Measurements from ENCODE around the gene TTL.
A peak's percentile ranks its signal among the peaks of the same experiment; 100 is the strongest.
"Not testable (repeated sequence)": the region's sequence is repeated elsewhere in the genome, so short reads cannot be mapped to it uniquely, and the experiment has no call there.

The TTL gene

DNA sequence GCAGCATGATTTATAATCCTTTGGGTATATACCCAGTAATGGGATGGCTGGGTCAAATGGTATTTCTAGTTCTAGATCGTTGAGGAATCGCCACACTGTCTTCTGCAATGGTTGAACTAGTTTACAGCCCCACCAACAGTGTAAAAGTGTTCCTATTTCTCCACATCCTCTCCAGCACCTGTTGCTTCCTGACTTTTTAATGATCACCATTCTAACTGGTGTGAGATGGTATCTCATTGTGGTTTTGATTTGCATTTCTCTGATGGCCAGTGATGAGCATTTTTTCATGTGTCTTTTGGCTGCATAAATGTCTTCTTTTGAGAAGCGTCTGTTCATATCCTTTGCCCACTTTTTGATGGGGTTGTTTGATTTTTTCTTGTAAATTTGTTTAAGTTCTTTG lies 42.3 kb downstream of the TTL start:
- DNase-seq, result not testable (repeated sequence)

GRCh38 chr2:112528541-112528940 lies 46.6 kb downstream of the TTL start:
- DNase-seq, result no peak

- DNase-seq, result no peak
These were observed 47.8 kb downstream of the TTL start for GRCh38 chr2:112529757-112530156.

- no peak for DNase-seq
These were observed 48.8 kb downstream of the TTL start for GRCh38 chr2:112530728-112531127.

DNA sequence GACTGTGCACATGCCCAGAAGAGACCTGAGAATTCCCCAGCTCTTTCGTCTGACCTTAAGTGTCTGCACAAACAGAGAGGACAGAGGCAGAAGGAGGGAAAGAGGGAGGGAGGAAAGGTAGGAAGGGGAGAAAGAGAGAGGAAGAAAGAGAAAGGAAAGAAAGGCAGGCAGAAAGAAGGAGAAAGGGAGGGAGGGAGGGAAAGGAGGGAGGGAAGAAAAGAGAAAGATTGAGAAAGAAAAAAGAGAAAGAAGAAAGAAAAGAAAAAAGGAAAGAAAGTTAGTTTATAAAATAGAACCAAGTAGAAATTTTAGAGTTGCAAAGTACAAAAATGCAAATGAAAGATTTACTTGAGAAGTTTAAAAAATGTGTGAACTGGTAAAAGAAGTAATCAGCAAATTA lies 52.9 kb downstream of the TTL start:
- DNase-seq, result no peak

DNA sequence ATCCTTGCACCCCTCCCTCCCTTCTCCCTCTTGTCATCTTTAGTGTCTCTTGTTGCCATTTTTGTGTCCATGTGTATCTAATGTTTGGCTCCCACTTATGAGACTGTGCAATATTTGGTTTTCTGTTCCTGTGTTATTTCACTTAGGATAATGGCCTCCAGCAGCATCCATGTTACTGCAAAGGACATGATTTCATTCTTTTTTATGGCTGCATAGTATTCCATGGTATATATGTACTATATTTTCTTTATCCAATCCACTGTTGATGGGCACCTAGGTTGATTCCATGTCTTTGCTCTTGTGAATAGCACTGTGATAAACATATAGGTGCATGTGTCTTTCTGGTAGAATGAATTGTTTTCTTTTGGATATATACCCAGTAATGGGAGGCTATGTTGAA lies 54.7 kb downstream of the TTL start:
- DNase-seq, result not testable (repeated sequence)

DNA sequence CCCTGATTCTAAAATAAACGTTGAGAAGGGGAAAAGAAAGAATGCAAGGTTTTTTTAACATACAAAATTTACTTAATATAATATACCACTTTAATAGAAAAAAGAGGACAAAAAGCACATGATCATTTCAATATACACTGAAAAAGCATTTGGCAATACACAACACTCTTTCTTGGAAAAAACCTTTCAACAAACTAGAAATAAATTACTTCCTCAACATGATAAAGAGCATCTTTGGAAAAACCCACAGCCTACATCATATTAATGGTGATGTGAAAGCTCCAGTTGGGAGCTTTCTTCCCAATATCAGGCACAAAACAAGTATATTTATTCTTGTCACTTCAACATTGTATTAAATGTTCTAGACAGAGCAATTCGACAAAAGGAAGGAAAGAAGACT lies 57.4 kb downstream of the TTL start:
- DNase-seq, result no peak

DNA sequence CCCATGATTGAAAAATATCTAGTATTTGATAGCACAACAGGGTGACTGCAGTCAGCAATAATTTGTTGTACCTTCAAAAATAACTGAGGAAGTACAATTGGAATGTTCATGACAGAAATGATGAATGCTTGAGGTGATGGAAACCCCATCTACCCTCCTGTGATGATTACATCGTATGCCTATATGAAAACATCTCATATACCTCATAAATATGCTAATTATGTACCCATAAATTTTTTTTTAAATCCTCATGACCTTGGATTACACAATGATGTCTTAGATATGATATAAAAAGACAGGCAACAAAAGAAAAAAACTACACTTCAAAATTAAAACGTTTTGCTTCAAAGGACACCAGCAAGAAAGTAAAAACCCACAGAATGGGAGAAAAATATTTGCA lies 59.0 kb downstream of the TTL start:
- no peak for DNase-seq

- DNase-seq, result peak; percentile 64
These were observed 59.6 kb downstream of the TTL start for GRCh38 chr2:112541315-112542122.

GRCh38 chr2:112542123-112542983 lies 60.4 kb downstream of the TTL start, which contains the start of gene POLR1B:
Gene POLR1B, plus strand, starts transcription at chr2:112542465. Its CDS starts 30 bp downstream, at chr2:112542495.
- DNase-seq, result peak; percentile 61

- no peak for DNase-seq
These were observed 61.2 kb downstream of the TTL start for GRCh38 chr2:112542984-112543661.

DNA sequence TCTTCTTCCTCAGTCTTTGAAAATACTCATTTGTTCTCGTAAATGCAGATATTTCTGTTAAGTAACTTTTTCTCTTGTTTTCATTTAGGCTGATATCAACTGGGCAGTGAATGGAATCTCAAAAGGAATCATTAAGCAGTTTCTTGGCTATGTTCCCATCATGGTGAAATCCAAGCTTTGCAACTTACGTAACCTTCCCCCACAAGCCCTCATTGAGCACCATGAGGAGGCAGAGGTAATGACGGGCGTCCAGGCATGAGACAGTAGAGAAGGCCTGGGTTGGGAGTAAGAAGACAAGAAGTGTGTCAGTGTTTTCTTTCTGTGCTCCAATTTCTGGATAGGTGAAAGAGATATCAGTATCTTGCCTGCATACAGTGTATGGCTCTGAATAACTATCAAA lies 65.4 kb downstream of the TTL start:
- no peak for DNase-seq

- DNase-seq, result no peak
These were observed 67.0 kb downstream of the TTL start for GRCh38 chr2:112548980-112549379.

GRCh38 chr2:112566104-112566503 lies 84.1 kb downstream of the TTL start:
- DNase-seq, result no peak

GRCh38 chr2:112566508-112566907 lies 84.6 kb downstream of the TTL start:
- not testable (repeated sequence) for DNase-seq

DNA sequence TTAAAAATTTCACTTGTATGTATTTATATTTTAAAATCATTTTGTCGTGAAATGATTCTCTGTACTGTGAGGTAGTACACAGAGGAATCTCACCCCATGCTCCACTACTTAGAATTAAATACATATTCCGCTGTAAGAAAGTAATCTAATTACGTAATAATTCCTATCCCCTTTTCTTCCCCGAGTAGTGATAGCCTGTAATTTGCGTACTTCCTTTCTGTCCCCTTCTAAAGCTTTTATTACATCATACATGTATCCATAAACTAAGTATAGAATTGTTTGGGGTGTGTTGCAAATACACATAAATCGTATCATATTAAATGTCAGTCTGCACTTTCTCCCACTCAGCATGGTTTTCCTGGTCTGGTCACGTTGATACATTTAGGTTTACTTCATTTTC lies 90.0 kb downstream of the TTL start:
- no peak for DNase-seq

GRCh38 chr2:112577756-112578155 lies 95.8 kb downstream of the TTL start:
- DNase-seq, result no peak

- no peak for DNase-seq
These were observed 97.3 kb downstream of the TTL start for GRCh38 chr2:112579241-112579640.

DNA sequence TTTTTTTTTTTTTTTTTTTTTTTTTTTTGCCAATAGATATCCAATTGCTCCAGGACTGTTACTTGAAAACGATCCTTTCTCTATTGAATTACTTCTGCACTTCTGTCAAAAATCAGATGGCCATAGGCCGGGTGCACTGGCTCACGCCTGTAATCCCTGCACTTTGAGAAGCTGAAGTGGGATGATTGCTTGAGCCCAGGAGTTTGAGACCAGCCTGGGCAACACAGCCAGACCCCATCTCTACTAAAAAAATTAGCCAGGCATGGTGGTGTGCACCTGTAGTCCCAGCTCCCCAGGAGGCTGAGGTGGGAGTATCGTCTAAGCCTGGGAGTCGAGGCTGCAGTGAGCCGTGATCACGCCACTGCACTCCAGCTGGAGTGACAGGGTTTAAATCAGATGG lies 98.1 kb downstream of the TTL start:
- DNase-seq, result no peak

DNA sequence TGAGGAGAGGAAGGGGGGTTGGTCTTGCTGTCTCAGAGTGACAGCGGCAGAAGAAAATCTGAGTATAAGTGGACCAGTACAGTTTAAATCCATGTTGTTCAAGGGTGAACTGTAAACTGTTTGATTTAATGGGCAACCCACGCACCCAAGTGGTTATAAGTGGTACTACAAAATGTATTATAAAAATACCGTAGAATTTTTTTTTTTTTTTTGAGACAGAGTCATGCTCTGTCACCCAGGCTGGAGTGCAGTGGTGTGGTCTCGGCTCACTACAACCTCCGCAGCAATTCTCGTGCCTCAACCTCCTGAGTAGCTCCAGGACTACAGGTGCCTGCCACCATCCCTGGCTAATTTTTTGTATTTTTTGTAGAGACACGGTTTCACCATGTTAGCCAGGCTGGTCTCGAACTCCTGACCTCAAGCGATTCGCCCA lies 100.4 kb downstream of the TTL start:
- peak; percentile 11 for DNase-seq

- DNase-seq, result no peak
These were observed 101.7 kb downstream of the TTL start for GRCh38 chr2:112583497-112584133.

DNA sequence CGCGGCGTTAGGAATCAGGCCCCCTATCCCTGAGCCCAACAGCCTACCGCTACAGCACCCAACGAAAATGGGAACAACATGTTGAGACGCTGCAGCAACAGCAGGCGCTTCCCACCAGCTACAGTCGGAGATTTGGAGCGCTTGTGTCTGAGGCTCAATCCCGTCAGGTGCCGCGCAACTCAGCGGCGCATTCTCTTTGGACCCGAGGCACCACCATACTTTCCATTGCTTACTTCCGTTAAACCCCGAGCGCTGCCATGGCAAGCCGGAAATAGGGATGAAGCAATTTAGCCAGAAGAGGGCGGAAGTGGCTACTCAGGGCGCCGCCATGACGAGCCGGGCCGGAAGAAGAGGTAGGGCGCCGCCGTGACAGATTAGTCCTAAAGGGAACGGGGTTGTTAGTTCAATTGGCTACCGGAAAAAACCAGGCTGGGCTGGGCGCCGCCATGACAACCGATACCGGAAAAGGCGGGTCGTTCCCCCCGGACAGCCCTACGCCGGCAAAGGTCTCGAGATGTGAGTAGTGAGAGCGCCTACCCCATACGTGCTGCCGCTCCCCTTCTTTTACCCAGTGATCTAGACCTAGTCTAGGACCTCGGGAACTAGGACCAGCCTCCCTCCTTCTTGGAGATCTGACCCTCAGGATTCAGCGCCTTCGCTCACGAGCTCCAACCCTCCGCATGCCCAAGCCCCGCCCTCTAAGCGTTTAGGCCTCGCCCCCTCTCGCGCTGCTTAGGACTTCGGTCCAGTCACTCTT lies 102.4 kb downstream of the TTL start, which contains the start of gene CHCHD5:
CHCHD5 (plus strand) TSS at position 476 of the 757 bp plus-strand sequence; CDS start at position 515, 39 bp downstream.
- peak; percentile 92 for DNase-seq

Data from activated gamma-delta T cell treated with Interleukin-2 at 50 U/mL for 16 hours (primary cell).